ENCODE measurements around the gene RPTOR. TPM values are rescaled to one million over a fixed set of nuclear protein-coding genes. Genes with fewer than 3 reads are reported as not detected.

RPTOR gene
- polyA plus RNA-seq, 1 donor from 2014 or later, result 8.0 TPM

DNA sequence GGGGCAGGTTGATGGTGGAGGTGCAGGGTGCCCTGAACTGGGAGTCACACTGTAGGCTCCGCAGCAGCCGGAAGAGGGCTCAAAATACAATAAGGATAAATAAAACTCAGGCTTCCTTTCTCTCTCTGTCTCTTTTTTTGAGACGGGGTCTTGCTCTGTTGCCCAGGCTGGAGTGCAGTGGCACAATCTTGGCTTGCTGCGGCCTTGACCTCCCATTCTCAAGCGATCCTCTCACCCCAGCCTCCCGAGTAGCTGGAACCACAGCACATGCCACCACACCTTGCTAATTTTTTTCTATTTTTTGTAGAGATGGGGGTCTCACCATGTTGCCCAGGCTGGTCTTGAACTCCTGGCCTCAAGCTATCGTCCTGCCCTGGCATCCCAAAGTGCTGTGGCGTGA, 35.3 kb upstream of the RPTOR start:
- Histone ChIP-seq H3K9me3 (ENCODE audit: low read length) (no peaks in the 10 kb centered on the region), H3K9ac (ENCODE audit: low read length) (no peak overlapping the region), H3K9me2 (ENCODE audit: insufficient read depth, low read length) (no peaks in the 10 kb centered on the region), H3F3A (ENCODE audit: insufficient read depth, low read length, poor library complexity, severe bottlenecking) (no peaks in the 10 kb centered on the region), H2AFZ (ENCODE audit: low read depth, low read length) (no peak overlapping the region), H4K20me1 (ENCODE audit: insufficient read depth) (no peaks in the 10 kb centered on the region), H3K27ac (ENCODE audit: low read length) (no peak overlapping the region), H3K4me3 (ENCODE audit: low read length) (no peak overlapping the region), H3K4me2 (ENCODE audit: low read length) (no peak overlapping the region), H3K79me2 (replicated peaks; ENCODE audit: insufficient read depth, low read length) (no peaks in the 10 kb centered on the region), H3K27me3 (ENCODE audit: insufficient read depth, low read depth, low read length) (no peaks in the 10 kb centered on the region), H3K36me3 (ENCODE audit: insufficient read depth, low read length) (no peaks in the 10 kb centered on the region)
- TF ChIP-seq REST (IDR thresholded peaks at IDR 0.05; ENCODE audit: borderline replicate concordance), result no peak
- TF ChIP-seq TAF1 (IDR thresholded peaks at IDR 0.05; ENCODE audit: low read depth), result no peak
- no peak for TF ChIP-seq MXI1 (conservative IDR thresholded peaks at IDR 0.05; ENCODE audit: poor library complexity, severe bottlenecking)
- no peak for TF ChIP-seq SMC3 (conservative IDR thresholded peaks at IDR 0.05; ENCODE audit: poor library complexity)
- TF ChIP-seq EZH2 (IDR thresholded peaks at IDR 0.05; ENCODE audit: borderline replicate concordance, insufficient read depth, low read length, poor library complexity, severe bottlenecking), result no peak
- TF ChIP-seq POLR2AphosphoS5 (IDR thresholded peaks at IDR 0.05), result no peak

DNA sequence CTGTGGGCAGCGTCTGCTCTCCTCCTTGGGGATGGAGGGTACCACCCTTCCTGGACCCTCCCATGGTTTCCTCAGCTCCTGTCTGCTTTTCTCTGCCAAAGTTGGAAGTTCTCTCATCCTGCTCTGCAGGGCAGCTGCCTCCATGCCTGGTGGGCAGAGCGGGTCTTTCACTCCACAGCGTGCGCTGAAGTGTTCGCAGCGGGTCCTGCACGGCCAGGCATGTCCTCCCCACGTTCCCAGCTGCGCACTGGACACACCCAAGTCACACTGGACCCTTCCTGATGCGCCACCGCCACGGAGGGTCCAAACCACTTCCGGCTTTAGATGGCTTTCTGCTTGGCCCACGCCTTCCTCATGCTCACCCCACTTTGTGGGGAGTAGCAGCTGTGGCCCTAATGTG, 34.5 kb upstream of the RPTOR start:
- no peaks in the 10 kb centered on the region for H3K9me2 ChIP-seq (ENCODE audit: insufficient read depth, low read length)
- no peaks in the 10 kb centered on the region for H3K79me2 ChIP-seq (replicated peaks; ENCODE audit: insufficient read depth, low read length)
- H3K4me3 ChIP-seq (ENCODE audit: low read length), result no peak overlapping the region
- H4K20me1 ChIP-seq (ENCODE audit: insufficient read depth), result no peaks in the 10 kb centered on the region
- H3F3A ChIP-seq (ENCODE audit: insufficient read depth, low read length, poor library complexity, severe bottlenecking), result no peaks in the 10 kb centered on the region
- no peaks in the 10 kb centered on the region for H3K9me3 ChIP-seq (ENCODE audit: low read length)
- no peak for TF ChIP-seq SMC3 (conservative IDR thresholded peaks at IDR 0.05; ENCODE audit: poor library complexity)
- no peak for TF ChIP-seq EZH2 (IDR thresholded peaks at IDR 0.05; ENCODE audit: borderline replicate concordance, insufficient read depth, low read length, poor library complexity, severe bottlenecking)
- TF ChIP-seq REST (IDR thresholded peaks at IDR 0.05; ENCODE audit: borderline replicate concordance), result no peak
- no peak for TF ChIP-seq POLR2AphosphoS5 (IDR thresholded peaks at IDR 0.05)
- no peak for TF ChIP-seq TAF1 (IDR thresholded peaks at IDR 0.05; ENCODE audit: low read depth)
- no peak for TF ChIP-seq MXI1 (conservative IDR thresholded peaks at IDR 0.05; ENCODE audit: poor library complexity, severe bottlenecking)
- TF ChIP-seq, protein P1, sequence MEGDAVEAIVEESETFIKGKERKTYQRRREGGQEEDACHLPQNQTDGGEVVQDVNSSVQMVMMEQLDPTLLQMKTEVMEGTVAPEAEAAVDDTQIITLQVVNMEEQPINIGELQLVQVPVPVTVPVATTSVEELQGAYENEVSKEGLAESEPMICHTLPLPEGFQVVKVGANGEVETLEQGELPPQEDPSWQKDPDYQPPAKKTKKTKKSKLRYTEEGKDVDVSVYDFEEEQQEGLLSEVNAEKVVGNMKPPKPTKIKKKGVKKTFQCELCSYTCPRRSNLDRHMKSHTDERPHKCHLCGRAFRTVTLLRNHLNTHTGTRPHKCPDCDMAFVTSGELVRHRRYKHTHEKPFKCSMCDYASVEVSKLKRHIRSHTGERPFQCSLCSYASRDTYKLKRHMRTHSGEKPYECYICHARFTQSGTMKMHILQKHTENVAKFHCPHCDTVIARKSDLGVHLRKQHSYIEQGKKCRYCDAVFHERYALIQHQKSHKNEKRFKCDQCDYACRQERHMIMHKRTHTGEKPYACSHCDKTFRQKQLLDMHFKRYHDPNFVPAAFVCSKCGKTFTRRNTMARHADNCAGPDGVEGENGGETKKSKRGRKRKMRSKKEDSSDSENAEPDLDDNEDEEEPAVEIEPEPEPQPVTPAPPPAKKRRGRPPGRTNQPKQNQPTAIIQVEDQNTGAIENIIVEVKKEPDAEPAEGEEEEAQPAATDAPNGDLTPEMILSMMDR (IDR thresholded peaks at IDR 0.05; ENCODE audit: poor library complexity, severe bottlenecking), result no peak
- no peak for TF ChIP-seq RAD21 (conservative IDR thresholded peaks at IDR 0.05)
- TF ChIP-seq EP300 (conservative IDR thresholded peaks at IDR 0.05; ENCODE audit: poor library complexity, severe bottlenecking), result no peak
- no peak overlapping the region for H3K27ac ChIP-seq (ENCODE audit: low read length)
- H3K36me3 ChIP-seq (ENCODE audit: insufficient read depth, low read length), result no peaks in the 10 kb centered on the region
- H3K9ac ChIP-seq (ENCODE audit: low read length), result no peak overlapping the region
- no peaks in the 10 kb centered on the region for H3K27me3 ChIP-seq (ENCODE audit: insufficient read depth, low read depth, low read length)
- no peak overlapping the region for H2AFZ ChIP-seq (ENCODE audit: low read depth, low read length)
- H3K4me2 ChIP-seq (ENCODE audit: low read length), result no peak overlapping the region
